PC-3 (cell line): ENCODE results near the gene ARL14.

Experiments used
- EZH2 ChIP-seq: fragments of 300-600 bp; sonication (generic); IDR thresholded peaks from one replicate; pipeline ENCODE4 v1.6.1; 2017; ENCODE audit warnings: antibody characterized with exemption, mild to moderate bottlenecking, low read length; ENCODE audit not compliant: unreplicated experiment
- EZH2phosphoT487 ChIP-seq: fragments of 300-600 bp; sonication (generic); IDR thresholded peaks from 2 replicates; pipeline ENCODE4 v1.6.1; 2018; ENCODE audit warnings: mild to moderate bottlenecking, antibody characterized with exemption, low read length, borderline replicate concordance
- TF ChIP-seq, protein P1 (sequence below): fragments of 300-600 bp; sonication (generic); conservative IDR thresholded peaks from 2 replicates; pipeline ENCODE4 v1.5.1; 2017; ENCODE audit warnings: antibody characterized with exemption, low read depth, mild to moderate bottlenecking, low read length

DNA sequence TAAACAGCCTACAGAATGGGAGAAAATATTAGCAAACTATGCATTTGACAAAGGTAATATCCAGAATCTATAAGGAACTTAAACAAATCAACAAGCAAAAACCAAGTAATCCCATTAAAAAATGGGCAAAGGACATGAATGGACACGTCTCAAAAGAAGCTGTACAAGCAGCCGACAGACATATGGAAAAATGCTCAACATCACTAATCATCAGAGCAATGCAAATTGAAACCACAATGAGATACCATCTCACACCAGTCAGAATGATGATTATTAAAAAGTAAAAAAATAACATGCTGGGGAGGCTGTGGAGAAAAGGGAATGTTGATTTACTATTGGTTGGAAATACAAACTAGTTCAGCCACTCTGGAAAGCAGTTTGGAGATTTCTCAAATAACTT lies 48.4 kb downstream of the ARL14 start:
- TF ChIP-seq EZH2: no peak
- TF ChIP-seq, protein P1, sequence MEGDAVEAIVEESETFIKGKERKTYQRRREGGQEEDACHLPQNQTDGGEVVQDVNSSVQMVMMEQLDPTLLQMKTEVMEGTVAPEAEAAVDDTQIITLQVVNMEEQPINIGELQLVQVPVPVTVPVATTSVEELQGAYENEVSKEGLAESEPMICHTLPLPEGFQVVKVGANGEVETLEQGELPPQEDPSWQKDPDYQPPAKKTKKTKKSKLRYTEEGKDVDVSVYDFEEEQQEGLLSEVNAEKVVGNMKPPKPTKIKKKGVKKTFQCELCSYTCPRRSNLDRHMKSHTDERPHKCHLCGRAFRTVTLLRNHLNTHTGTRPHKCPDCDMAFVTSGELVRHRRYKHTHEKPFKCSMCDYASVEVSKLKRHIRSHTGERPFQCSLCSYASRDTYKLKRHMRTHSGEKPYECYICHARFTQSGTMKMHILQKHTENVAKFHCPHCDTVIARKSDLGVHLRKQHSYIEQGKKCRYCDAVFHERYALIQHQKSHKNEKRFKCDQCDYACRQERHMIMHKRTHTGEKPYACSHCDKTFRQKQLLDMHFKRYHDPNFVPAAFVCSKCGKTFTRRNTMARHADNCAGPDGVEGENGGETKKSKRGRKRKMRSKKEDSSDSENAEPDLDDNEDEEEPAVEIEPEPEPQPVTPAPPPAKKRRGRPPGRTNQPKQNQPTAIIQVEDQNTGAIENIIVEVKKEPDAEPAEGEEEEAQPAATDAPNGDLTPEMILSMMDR: no peak
- TF ChIP-seq EZH2phosphoT487: no peak
